ENCODE results near the gene HCRTR1.

Gene HCRTR1

GRCh38 chr1:31650161-31651088 lies 32.9 kb downstream of the HCRTR1 start:
- no peak for DNase-seq

GRCh38 chr1:31651089-31651420 lies 33.6 kb downstream of the HCRTR1 start:
- DNase-seq = no peak

GRCh38 chr1:31651766-31652165 lies 34.3 kb downstream of the HCRTR1 start:
- DNase-seq = no peak

- DNase-seq = no peak
Observed at GRCh38 chr1:31652891-31653499, 35.5 kb downstream of the HCRTR1 start.

- no peak for DNase-seq
Observed at GRCh38 chr1:31653717-31654473, 36.4 kb downstream of the HCRTR1 start.

GRCh38 chr1:31654474-31654776 lies 36.9 kb downstream of the HCRTR1 start:
- no peak for DNase-seq

GRCh38 chr1:31655104-31655503 lies 37.6 kb downstream of the HCRTR1 start:
- DNase-seq = no peak

- no peak for DNase-seq
Observed at GRCh38 chr1:31655756-31656155, 38.3 kb downstream of the HCRTR1 start.

GRCh38 chr1:31657020-31657804 lies 39.7 kb downstream of the HCRTR1 start:
- no peak for DNase-seq

GRCh38 chr1:31657972-31658510 lies 40.6 kb downstream of the HCRTR1 start:
- no peak for DNase-seq

- DNase-seq = no peak
Observed at GRCh38 chr1:31658721-31659120, 41.2 kb downstream of the HCRTR1 start.

- no peak for DNase-seq
Observed at GRCh38 chr1:31659889-31660288, 42.4 kb downstream of the HCRTR1 start.

- no peak for DNase-seq
Observed at GRCh38 chr1:31660871-31661455, 43.5 kb downstream of the HCRTR1 start.

GRCh38 chr1:31661856-31662255 lies 44.4 kb downstream of the HCRTR1 start:
- no peak for DNase-seq

- DNase-seq = no peak
Observed at GRCh38 chr1:31662463-31662862, 45.0 kb downstream of the HCRTR1 start.

- DNase-seq = peak; percentile 26 to 47
Observed at GRCh38 chr1:31663622-31664452, 46.3 kb downstream of the HCRTR1 start.

GRCh38 chr1:31664528-31664927 lies 47.0 kb downstream of the HCRTR1 start:
- DNase-seq = no peak

GRCh38 chr1:31665234-31665878 lies 47.9 kb downstream of the HCRTR1 start:
- DNase-seq = no peak

- DNase-seq = peak in 1 of 2 experiments; percentile 36
Observed at GRCh38 chr1:31666263-31666963, 48.9 kb downstream of the HCRTR1 start.
